Activated naive CD4-positive, alpha-beta T cell treated with anti-CD3 and anti-CD28 coated beads, Interleukin-2, amount 50 U/mL, for 24 hours (primary cell): Measurements from ENCODE around the gene CYP46A1.
"Not testable (repeated sequence)": the region's sequence is repeated elsewhere in the genome, so short reads cannot be mapped to it uniquely, and the experiment has no call there.

Experiments used
- H3K27ac Mint-ChIP-seq: one replicate; pipeline ENCODE4 v1.8.0; 2021; ENCODE audit warnings: mild to moderate bottlenecking, mixed read lengths
- H3K27me3 Mint-ChIP-seq: one replicate; pipeline ENCODE4 v1.8.0; 2021; ENCODE audit warnings: mixed read lengths
- H3K36me3 Mint-ChIP-seq: one replicate; pipeline ENCODE4 v1.8.0; 2021; ENCODE audit warnings: mixed read lengths
- H3K4me1 Mint-ChIP-seq: one replicate; pipeline ENCODE4 v1.8.0; 2021; ENCODE audit warnings: mixed read lengths
- H3K4me3 Mint-ChIP-seq: one replicate; pipeline ENCODE4 v1.8.0; 2021; ENCODE audit warnings: mild to moderate bottlenecking, mixed read lengths
- H3K9me3 Mint-ChIP-seq: one replicate; pipeline ENCODE4 v1.8.0; 2021; ENCODE audit warnings: mixed read lengths

CYP46A1 gene

GRCh38 chr14:99650189-99650588 is 33.9 kb upstream of the CYP46A1 start:
- Mint-ChIP-seq H3K27ac (no peak overlapping the region), H3K27me3 (peaks cover 9% of the 10 kb centered on the region), H3K9me3 (no peaks in the 10 kb centered on the region), H3K36me3 (no peaks in the 10 kb centered on the region), H3K4me3 (no peak overlapping the region), H3K4me1 (no peaks in the 10 kb centered on the region)

GRCh38 chr14:99651953-99652746 is 31.9 kb upstream of the CYP46A1 start:
- no peak overlapping the region for H3K27ac Mint-ChIP-seq
- H3K4me3 Mint-ChIP-seq, result no peak overlapping the region
- no peaks in the 10 kb centered on the region for H3K9me3 Mint-ChIP-seq
- H3K27me3 Mint-ChIP-seq, result peaks cover 14% of the 10 kb centered on the region
- H3K36me3 Mint-ChIP-seq, result no peaks in the 10 kb centered on the region
- H3K4me1 Mint-ChIP-seq, result no peaks in the 10 kb centered on the region

GRCh38 chr14:99654235-99654985 is 29.7 kb upstream of the CYP46A1 start:
- Mint-ChIP-seq H3K4me1 (no peaks in the 10 kb centered on the region), H3K9me3 (no peaks in the 10 kb centered on the region), H3K27ac (no peak overlapping the region), H3K4me3 (no peak overlapping the region), H3K36me3 (no peaks in the 10 kb centered on the region), H3K27me3 (peaks cover 24% of the 10 kb centered on the region)

GRCh38 chr14:99655521-99655920 is 28.6 kb upstream of the CYP46A1 start:
- Mint-ChIP-seq H3K4me1 (no peaks in the 10 kb centered on the region), H3K4me3 (no peak overlapping the region), H3K27me3 (peaks cover 24% of the 10 kb centered on the region), H3K27ac (no peak overlapping the region), H3K9me3 (no peaks in the 10 kb centered on the region), H3K36me3 (no peaks in the 10 kb centered on the region)

GRCh38 chr14:99656171-99656570 is 27.9 kb upstream of the CYP46A1 start:
- H3K27ac Mint-ChIP-seq, result no peak overlapping the region
- no peaks in the 10 kb centered on the region for H3K9me3 Mint-ChIP-seq
- H3K27me3 Mint-ChIP-seq, result peaks cover 23% of the 10 kb centered on the region
- H3K36me3 Mint-ChIP-seq, result no peaks in the 10 kb centered on the region
- H3K4me1 Mint-ChIP-seq, result no peaks in the 10 kb centered on the region
- no peak overlapping the region for H3K4me3 Mint-ChIP-seq

- Mint-ChIP-seq H3K27ac (no peak overlapping the region), H3K9me3 (no peaks in the 10 kb centered on the region), H3K4me3 (no peak overlapping the region), H3K4me1 (no peaks in the 10 kb centered on the region), H3K36me3 (no peaks in the 10 kb centered on the region), H3K27me3 (peaks cover 26% of the 10 kb centered on the region)
Observed at GRCh38 chr14:99657645-99658155, 26.4 kb upstream of the CYP46A1 start.

GRCh38 chr14:99658218-99658845 is 25.8 kb upstream of the CYP46A1 start:
- no peak overlapping the region for H3K4me3 Mint-ChIP-seq
- no peaks in the 10 kb centered on the region for H3K4me1 Mint-ChIP-seq
- H3K9me3 Mint-ChIP-seq, result no peaks in the 10 kb centered on the region
- peaks cover 29% of the 10 kb centered on the region for H3K27me3 Mint-ChIP-seq
- no peak overlapping the region for H3K27ac Mint-ChIP-seq
- H3K36me3 Mint-ChIP-seq, result no peaks in the 10 kb centered on the region

GRCh38 chr14:99659333-99659741 is 24.8 kb upstream of the CYP46A1 start:
- H3K36me3 Mint-ChIP-seq, result no peaks in the 10 kb centered on the region
- no peak overlapping the region for H3K27ac Mint-ChIP-seq

GRCh38 chr14:99660006-99660566 is 24.0 kb upstream of the CYP46A1 start:
- no peak overlapping the region for H3K27ac Mint-ChIP-seq
- H3K27me3 Mint-ChIP-seq, result peaks cover 27% of the 10 kb centered on the region
- no peak overlapping the region for H3K4me3 Mint-ChIP-seq

More at GRCh38 chr14:99659333-99659741, 24.8 kb upstream of the CYP46A1 start:
- Mint-ChIP-seq H3K27me3 (peaks cover 31% of the 10 kb centered on the region), H3K9me3 (no peaks in the 10 kb centered on the region), H3K4me1 (no peaks in the 10 kb centered on the region), H3K4me3 (no peak overlapping the region)

GRCh38 chr14:99660794-99661193 is 23.3 kb upstream of the CYP46A1 start:
- Mint-ChIP-seq H3K27me3 (peaks cover 24% of the 10 kb centered on the region), H3K4me1 (no peaks in the 10 kb centered on the region), H3K9me3 (no peaks in the 10 kb centered on the region), H3K4me3 (no peak overlapping the region), H3K36me3 (no peaks in the 10 kb centered on the region), H3K27ac (no peak overlapping the region)

More at GRCh38 chr14:99660006-99660566, 24.0 kb upstream of the CYP46A1 start:
- no peaks in the 10 kb centered on the region for H3K4me1 Mint-ChIP-seq
- H3K9me3 Mint-ChIP-seq, result no peaks in the 10 kb centered on the region
- H3K36me3 Mint-ChIP-seq, result no peaks in the 10 kb centered on the region

GRCh38 chr14:99661206-99661605 is 22.9 kb upstream of the CYP46A1 start:
- not testable (repeated sequence) for H3K4me1 Mint-ChIP-seq, H3K36me3 Mint-ChIP-seq, H3K4me3 Mint-ChIP-seq, H3K9me3 Mint-ChIP-seq, H3K27ac Mint-ChIP-seq
- H3K27me3 Mint-ChIP-seq, result peaks cover 22% of the 10 kb centered on the region

- Mint-ChIP-seq H3K27me3 (peaks cover 19% of the 10 kb centered on the region), H3K4me1 (no peaks in the 10 kb centered on the region), H3K4me3 (no peak overlapping the region), H3K27ac (no peak overlapping the region), H3K36me3 (no peaks in the 10 kb centered on the region), H3K9me3 (no peaks in the 10 kb centered on the region)
Observed at GRCh38 chr14:99662846-99663245, 21.3 kb upstream of the CYP46A1 start.

- H3K27ac Mint-ChIP-seq, result no peak overlapping the region
- H3K4me1 Mint-ChIP-seq, result no peaks in the 10 kb centered on the region
- H3K9me3 Mint-ChIP-seq, result no peaks in the 10 kb centered on the region
- H3K4me3 Mint-ChIP-seq, result no peak overlapping the region
- no peaks in the 10 kb centered on the region for H3K36me3 Mint-ChIP-seq
- peaks cover 16% of the 10 kb centered on the region for H3K27me3 Mint-ChIP-seq
Observed at GRCh38 chr14:99663386-99664057, 20.6 kb upstream of the CYP46A1 start.

GRCh38 chr14:99664058-99664936 is 19.8 kb upstream of the CYP46A1 start:
- Mint-ChIP-seq H3K36me3 (no peaks in the 10 kb centered on the region), H3K9me3 (no peaks in the 10 kb centered on the region), H3K4me3 (no peak overlapping the region), H3K27ac (no peak overlapping the region), H3K4me1 (no peaks in the 10 kb centered on the region), H3K27me3 (peaks cover 11% of the 10 kb centered on the region)
